NCI-H2227 treated with DMSO at 0.1 percent for 48 hours (cell line): ENCODE results near the gene CEP97.

Experiments used
- DNase-seq: peaks from one replicate; lab custom pipeline; 2025; lab: John Stamatoyannopoulos, UW

Gene CEP97

DNA sequence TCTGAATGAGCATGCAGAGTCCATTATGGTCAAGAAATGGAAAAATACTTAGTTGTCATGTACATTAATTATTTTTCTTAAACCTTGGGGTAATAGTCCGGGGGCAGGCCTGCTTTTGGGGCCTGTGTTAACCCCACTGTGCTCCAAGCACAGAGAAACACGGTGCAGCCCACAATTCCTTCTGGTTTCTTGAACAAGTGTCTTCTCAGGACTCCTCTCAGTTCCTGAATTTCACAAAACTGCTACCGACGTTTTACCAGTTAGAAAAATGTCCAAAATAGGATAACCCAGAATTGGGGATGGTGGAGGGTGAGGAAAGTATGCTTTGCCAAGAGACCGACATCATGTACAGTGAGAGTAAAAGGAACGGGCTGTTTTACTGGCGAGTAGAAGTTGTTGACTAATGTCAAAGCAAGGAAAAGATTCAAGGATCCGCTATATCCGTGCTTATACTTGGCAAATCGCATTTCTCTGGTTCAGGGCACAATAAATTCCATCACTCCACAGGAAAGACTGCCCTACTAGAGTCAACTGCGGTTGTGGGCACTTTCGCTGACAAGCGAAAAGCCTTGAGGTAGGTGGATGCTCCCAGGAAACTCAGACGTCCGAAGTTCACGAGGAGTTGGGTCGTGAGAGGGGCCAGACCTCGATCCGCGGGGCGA lies 54.1 kb downstream of the CEP97 start:
- no peak for DNase-seq

DNA sequence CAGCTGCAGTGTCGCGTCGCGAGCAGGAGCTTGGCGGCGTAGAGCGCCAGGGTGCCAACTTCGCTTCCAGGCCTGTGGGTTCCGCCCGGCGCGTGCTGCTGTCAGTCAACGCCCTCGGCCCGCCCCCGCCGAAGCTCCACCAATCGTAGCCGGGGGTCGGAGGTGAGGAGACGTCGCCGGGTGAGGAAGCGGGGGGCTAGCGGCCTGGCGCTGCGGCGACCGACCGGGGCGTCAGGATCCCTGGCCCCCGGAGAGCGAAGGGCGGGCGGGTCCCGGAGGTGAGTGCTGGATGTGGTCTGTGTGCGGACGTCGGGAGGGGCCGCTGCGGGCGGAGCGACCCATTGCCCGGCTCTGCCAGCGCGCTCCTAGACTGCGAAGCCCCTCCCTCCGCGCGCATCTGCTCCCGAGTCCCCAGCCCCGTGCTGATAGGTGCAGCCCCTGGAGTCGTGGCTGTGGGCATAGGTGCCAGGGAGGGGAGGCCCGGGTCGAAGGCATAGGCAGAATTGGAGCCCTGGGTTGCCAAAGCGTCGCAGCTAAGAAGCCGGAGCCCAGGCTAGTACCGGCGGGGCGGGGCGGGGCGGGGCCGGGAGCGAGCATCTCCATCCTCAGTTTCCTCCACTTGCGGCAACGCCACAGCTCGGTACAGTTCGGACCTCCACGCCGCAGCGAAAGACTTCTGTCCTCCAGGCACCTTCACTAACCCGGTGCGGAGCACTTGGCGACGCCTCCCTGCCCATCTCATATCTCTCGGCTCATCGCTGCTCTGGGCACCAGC lies 54.8 kb downstream of the CEP97 start, which contains the start of gene NXPE3:
Gene NXPE3, plus strand, starts transcription at position 165 of the 775 bp plus-strand sequence. CDS start 6,386 bp downstream, outside the sequence.
- DNase-seq, result peak; percentile 75

DNA sequence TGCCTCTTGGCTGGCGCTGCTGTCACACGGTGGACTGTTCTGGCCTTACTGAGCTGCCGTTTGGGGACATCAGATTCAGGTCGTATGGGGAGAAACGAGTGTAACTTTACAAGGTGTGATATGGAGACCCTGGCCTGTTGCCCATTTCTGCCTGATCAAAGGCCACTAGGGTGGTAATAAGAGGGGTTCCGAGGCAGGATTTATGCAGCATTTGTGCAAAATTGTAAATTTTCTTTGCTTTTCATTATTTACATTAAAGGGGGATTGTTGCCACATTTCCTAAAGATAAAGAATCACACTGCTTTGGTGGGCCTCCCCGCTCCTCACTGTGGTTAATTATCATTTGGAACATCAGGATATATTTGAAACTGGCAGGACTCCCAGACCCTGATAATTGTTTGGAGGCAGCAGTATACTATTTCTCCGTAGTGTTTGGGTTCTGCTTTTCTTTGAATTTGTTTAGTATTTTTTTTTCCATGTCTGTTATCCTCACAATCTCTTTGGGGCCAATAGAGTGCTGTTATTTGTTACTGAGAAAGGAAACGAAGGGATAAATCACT lies 55.5 kb downstream of the CEP97 start:
- no peak for DNase-seq

DNA sequence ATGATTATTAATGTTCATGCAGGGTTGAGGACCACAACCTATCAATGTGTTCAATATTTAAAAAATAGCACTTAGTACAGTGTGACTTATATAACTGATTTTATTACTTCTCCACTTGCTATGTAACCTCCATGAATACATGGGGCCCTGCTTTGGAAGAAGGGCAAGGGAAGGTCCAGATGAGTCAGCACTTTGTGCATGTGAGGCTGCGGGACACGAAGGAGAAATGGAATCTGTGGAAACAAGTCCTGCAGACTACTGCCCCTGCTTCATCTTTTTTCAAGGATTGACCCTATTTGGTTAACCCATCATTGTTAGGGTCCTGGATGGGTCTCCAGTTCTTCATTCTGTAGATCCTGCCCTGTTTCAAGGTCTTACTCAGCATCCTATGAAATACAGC lies 56.2 kb downstream of the CEP97 start:
- DNase-seq, result peak; percentile 2

DNA sequence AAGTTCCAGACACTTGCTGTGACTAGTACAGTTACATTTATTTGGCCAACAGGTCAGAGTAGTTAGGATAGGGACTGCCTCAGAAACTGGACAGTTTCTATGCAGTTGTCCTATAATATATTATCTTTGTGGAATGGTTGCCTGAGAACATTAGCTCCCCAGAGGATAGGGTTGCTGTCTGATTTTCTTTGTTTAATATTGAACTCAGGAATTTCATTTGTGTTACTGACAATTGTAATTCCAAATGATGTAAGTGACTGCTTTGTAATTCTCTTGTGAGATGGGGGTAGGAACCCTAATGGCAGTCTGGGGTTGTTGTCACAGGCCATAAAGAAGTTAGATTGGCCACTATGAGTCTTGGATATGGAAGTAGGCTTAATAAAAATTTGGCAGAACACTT lies 56.8 kb downstream of the CEP97 start:
- no peak for DNase-seq

DNA sequence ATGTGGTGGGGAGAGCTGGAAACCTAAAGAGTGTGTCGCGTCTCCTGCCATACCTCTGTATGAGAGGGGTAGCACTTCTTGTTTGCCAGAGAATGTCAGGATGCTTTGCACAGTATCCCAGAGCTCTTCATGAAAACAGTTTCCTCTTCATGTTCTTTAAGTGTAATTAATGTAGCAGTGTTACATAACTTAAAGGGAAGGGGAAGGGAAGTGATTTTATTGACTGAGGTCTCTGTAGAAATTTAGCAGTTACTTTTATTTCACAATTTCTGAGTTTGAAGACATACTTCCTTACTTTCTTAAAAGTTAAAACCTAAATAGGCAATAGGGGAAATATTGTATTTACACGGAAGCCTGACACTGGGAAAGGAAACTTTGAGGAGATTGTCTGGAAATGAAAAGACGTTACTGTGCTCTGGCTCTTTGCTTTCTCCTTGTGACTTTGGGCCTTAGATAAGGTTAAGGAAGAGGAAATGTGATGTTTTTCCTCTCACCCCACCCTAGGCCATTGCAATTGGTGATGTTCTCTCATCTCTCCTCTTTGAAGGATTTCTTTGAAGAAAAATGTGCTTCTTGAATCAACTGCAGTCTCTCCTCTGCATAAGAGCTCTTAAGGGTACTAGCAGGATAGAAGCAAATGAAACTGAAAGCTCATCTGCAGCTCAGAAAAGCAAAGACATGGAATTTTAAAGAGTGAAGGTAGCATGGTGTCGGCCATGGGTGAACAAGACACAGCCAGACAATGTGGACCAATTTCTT lies 60.6 kb downstream of the CEP97 start:
- DNase-seq, result no peak

DNA sequence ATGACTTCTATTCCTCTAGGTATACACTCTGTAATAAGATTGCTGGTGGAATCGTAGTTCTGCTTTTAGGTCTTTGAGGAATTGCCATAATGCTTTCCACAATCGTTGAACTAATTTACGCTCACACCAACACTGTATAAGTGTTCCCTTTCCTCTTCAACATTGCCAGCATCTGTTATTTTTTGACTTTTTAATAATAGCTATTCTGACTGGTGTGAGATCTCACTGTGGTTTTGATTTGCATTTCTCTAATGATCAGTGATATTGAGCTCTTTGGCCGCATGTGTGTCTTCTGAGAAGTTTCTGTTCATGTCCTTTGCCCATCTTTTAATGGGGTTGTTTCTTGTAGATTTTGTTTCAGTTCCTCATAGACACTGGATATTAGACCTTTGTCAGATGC lies 67.4 kb downstream of the CEP97 start:
- no peak for DNase-seq

DNA sequence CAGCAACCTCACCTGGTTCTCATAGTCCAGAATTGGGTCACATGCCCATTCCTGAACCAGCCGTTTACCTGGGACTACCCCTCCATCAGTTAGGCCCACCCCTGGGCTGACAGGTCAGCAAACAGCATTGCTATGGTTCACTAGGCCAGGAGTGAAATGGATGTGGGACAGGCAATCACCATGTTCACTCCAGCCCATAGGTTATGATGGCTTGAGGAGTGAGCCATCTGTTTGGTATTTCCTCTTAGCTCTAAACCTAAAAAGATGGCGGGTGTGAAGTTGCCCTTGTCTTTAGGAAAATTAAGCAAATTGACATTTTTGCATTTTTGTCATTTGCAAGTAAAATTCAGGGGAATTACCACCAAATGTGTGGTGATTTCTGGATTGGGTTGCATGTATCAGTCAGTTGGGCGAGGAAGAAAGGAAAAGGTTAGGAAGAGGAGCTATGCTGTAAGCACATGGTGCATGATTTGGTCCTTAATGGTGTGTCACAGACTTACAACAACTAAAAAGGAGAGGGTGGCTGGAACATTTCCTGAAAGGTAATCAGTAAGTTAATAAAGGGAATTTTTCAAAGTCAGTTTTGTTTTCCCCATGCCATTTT lies 71.8 kb downstream of the CEP97 start:
- DNase-seq, result no peak

DNA sequence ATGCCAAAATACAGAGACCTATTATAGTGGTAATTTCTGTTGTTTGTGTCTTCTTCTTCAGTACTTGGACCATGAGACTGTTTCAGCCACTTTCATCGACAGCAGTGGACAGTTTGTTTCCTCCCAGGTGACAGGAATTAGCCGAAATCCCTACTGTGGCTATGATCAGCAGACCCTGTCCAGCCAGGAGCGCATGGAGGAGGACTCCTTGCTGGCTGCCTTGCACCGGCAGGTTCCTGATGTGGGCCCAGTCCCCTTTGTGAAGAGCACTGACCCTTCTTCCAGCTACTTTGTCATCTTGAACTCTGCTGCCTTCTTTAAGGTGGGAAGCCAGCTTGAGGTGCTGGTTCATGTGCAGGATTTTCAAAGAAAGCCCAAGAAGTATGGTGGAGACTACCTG lies 76.8 kb downstream of the CEP97 start:
- no peak for DNase-seq

DNA sequence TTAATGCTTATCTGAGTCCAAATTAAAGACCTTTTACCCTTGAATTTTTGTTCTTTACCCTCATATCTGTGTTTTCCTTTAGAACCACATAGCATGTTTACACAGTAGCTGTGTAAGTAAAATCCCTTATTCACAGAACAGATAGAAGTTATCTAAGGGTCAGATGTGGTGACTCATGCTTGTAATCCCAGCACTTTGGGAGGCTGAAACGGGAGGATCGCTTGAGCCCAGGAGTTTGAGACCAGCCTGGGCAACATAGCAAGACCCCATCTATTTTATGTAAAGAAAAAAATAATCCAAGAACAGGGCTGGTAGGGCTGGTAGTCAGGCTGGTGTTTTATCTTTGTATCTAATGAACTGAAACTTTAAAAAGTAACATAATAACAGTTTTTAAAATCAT lies 77.8 kb downstream of the CEP97 start:
- no peak for DNase-seq

DNA sequence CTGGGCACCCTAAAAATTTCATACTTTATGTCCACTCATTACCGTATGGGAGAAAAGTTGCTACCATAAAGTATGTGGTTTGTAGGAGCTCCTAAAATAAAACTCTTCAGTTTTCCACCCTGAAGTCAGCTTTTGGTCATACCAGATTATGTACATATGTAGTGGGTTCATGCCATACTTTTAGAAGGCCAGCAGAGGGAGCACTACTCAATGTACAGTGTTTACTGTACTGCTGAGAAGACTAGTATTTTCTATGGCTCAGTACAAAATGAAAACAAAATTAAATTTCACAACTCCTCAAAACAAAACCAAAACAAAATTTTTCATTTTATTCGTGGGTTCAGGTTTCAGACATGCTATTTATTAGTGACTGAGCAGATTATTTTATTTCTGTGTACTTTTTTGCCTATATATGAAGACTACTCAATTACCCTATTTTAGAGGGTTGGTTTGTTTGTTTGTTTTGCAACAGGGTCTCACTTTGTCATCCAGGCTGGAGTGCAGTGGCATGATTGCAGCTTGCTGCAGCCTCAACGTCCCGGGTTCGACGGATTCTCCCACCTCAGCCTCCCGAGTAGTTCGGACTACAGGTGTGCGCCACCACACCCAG lies 78.9 kb downstream of the CEP97 start:
- DNase-seq, result peak; percentile 67

DNA sequence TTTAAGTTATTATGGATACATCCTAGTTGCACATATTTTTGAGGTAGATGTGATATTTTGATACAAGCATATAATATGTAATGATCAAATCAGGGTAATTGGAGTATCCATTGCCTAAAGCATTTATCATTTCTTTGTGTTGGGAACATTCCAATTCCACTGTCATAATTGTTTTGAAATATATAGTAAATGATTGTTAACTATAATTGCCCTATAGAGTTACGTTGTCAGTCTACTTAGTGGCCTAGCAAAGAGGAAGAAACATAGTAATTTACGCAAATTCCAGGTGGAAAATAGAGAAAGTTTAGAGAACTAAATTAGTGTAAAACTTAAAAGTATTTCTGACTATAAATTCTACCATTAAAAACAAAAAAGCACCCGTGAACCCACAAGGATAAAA lies 79.5 kb downstream of the CEP97 start:
- no peak for DNase-seq

DNA sequence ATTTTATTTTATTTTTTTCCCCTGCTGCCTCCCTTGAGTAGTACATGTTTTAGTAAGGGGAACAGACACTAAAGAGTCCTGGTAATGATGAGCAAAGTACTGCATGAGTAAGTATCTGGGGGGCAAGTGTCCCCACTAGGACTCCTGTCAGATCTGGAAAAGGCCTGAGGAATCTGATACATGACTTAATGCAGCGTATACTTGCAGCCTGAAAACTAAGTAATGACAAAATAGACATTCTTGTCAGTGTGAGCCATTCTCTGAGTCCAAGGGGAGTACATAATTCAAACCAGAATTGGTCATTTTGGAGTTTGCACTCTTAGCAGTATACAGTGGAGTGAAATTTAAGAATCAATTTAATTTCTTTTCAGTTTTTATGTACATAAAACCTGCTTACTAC lies 82.1 kb downstream of the CEP97 start:
- no peak for DNase-seq

DNA sequence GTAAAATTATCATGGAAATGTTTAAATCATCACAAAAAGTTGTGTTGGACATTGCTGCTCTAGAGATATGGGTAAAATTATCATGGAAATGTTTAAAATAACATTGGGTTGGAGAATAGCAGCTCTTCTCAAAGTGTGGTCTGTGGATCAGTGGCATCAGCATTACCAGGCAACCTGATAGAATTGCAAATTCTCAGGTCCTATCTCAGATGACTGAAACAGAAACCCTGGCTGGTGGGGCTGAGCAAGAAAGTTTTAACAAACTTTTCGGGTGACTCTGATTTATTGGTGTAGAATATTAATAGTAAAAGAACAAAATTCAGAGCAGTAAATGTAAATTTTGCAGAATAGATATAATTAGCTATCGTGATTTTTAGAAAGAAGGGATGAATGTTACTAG lies 83.5 kb downstream of the CEP97 start:
- DNase-seq, result no peak

DNA sequence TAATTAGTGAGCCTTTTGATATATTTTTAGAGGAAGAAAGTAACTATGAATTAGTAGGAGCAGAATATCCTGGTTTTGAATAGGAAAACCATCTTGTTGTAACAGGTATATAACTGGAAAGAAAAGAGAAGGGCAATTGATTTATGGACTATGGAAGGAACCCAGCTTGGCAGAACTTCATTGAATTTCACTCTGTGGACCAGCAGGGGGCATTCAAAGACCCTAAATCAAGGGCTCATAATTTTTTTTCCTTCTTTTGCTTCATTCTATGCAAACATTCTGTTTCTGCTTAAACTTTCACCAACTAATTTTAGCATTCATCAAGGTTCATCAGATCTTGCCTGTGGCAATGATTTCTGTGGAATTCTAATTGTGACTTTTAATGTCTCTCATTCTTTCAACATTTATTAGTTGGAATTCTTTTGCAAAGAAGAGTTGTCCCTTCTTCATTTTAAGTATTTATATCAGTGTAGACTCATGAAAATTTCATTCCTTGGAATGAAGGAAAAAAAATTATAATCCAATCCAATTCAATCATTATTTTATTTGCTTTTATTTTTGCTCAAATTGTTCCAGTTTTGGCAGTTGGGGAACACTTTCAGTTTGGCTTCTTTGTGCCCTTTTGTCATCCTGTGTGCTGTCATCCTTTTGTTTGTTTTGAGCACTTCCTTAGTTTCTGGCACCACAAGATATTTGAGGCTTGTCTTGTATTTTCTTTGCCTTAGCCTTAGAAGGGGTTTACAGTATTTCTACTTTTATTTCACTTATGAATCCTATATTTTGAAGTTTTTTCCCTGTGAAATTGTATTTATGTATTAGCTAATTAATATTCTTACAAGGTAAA lies 85.0 kb downstream of the CEP97 start:
- DNase-seq, result peak; percentile 55

DNA sequence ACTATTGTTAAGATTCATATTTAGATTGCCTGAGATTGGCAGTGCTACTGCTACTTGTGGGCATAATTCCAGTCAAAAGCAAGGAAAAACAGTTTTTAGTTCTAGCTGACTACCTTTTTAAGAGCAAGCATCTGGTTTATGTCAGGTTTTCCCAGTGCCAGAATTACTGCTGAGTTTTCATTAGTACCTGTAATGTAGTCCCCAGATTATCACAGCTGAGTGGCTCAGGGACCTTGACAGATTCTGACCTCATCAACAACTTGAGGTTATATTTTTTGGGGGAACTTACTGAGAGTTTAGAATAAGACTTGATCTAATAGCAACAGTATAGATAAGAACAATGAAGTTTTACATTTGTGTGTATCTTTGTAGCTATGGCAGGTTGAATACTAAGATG lies 85.6 kb downstream of the CEP97 start:
- DNase-seq, result no peak

DNA sequence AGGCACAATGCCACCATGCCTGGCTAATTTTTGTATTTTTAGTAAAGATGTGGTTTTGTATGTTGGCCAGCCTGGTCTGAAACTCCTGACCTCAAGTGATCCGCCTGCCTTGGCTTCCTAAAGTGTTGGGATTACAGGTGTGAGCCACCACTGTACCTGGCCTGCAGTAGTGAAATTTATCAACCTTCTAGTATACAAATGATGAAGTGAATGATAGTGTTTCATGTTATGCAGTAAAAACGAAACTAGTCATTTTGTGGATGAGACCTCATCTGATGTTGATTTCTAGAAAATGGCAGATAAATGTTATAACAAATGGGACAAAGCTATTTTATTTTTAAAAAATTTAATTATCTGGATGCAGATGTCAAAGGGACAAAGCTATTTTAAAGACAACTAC lies 87.5 kb downstream of the CEP97 start:
- DNase-seq, result no peak

DNA sequence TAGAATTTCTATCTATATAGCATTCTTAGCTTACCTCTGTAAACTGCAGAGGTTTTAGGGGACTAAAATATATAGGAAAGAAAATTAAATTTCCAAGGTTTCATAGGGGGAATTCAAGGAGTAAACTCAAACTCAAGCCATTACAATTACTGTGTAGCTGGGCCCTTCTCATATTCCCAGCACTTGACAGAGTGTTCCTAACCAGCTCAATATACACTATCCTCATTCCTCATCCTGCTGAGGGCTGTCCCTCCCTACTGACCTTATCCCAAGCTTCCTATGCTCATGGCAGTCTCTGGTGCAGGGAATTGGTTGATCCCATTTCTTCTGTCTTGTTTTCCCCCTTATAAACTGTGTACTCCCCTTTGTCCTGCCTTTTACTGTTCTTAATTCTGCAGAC lies 88.5 kb downstream of the CEP97 start:
- DNase-seq, result no peak

DNA sequence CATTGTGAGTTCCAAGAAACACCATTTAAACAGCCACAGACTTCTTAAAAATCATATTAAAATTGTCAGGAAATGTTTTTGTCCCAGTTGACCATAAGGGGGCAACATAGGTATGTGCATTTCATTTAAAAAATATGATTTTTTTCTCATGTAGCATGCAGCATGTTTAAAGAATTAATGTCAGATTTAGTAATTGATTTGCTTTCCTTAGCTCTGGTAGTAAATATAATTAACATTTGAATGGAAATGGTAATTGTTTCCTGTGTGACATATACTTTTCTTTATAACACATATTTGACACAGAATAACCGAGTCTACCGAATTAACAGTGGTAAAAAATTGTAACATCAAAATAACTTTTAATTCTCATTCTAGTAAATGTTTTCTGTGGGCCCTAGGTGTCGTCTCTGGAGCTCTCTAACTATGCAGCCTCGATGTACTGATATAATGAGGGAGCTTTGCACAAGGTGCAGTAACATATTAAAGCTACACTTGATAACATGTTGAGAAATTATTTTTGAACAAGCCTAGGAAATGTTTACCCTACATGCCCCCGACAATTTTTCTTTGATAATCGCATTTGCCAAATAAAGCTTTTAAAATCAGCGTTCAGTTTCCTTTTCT lies 89.5 kb downstream of the CEP97 start:
- DNase-seq, result no peak

DNA sequence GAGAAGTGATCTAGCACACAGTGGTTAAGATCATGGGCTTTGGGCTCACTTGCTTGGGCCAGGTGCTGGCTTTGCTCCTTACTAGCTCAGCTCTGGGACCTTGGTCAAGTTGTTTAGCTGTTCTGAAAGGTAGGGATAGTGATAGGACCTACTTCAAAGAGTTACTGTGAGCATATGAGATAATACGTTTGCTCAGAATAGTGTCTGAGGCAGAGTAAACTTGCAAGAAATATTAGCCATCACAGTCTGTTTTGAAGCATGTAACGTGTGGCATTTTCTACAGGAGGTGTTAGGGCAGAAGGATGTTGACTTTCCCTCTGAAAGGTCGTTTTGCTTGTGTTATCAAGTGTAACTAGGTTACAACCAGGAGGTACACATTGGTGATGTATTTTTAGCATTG lies 90.4 kb downstream of the CEP97 start:
- DNase-seq, result no peak
